Liver (tissue), 9 donors: ENCODE data around the gene TM4SF5. TPM values are rescaled to one million over a fixed set of nuclear protein-coding genes. Genes with fewer than 3 reads are reported as not detected.

Experiments
- DNase-seq: peaks from one replicate; pipeline ENCODE4 v3.0.0-alpha.2; 2017; ENCODE audit warnings: low spot score
- H3K27ac ChIP-seq, 2 donors: one replicate each; pipeline ENCODE4 v1.7.0; 2013; ENCODE audit warnings: inconsistent platforms in 2 of 2, low read length in 2 of 2, control low read depth in 1 of 2, low read depth in 1 of 2, mild to moderate bottlenecking in 1 of 2
- H3K27me3 ChIP-seq, 4 donors: one replicate each; pipeline versions ENCODE4 v1.6.1 to v1.7.0; 2013; ENCODE audit warnings: low read length in 3 of 4, inconsistent platforms in 1 of 4, mild to moderate bottlenecking in 1 of 4, moderate library complexity in 1 of 4; ENCODE audit not compliant: control insufficient read depth in 4 of 4, insufficient read depth in 4 of 4
- H3K36me3 ChIP-seq, 4 donors: one replicate each; pipeline versions ENCODE4 v1.6.1 to v1.7.0; 2013; ENCODE audit warnings: low read length in 3 of 4, mild to moderate bottlenecking in 3 of 4, low read depth in 1 of 4, moderate library complexity in 1 of 4; ENCODE audit not compliant: control insufficient read depth in 4 of 4, insufficient read depth in 3 of 4
- H3K4me1 ChIP-seq, 4 donors: one replicate each; pipeline versions ENCODE4 v1.6.1 to v1.7.0; 2013; ENCODE audit warnings: low read length in 3 of 4, mild to moderate bottlenecking in 3 of 4, moderate library complexity in 1 of 4; ENCODE audit not compliant: control insufficient read depth in 4 of 4, insufficient read depth in 4 of 4
- H3K4me3 ChIP-seq, 3 donors: one replicate each; pipeline versions ENCODE4 v1.6.1 to v1.7.0; 2013; ENCODE audit warnings: low read length in 3 of 3, control low read depth in 1 of 3, low read depth in 1 of 3, mild to moderate bottlenecking in 1 of 3
- H3K9ac ChIP-seq, 2 donors: one replicate each; pipeline ENCODE4 v1.7.0; 2013; ENCODE audit warnings: low read length in 2 of 2, mild to moderate bottlenecking in 2 of 2, moderate library complexity in 2 of 2, control low read depth in 1 of 2, low read depth in 1 of 2
- H3K9me3 ChIP-seq, 4 donors: one replicate each; pipeline versions ENCODE4 v1.6.1 to v1.7.0; 2013; ENCODE audit warnings: low read length in 3 of 4; ENCODE audit not compliant: control insufficient read depth in 4 of 4
- EGR1 ChIP-seq, 2 donors: IDR thresholded peaks; 2 replicates each; pipeline ENCODE4 v1.6.1; 2016 to 2018; ENCODE audit warnings: antibody characterized with exemption in 2 of 2, low read depth in 2 of 2
- FOXA1 ChIP-seq: IDR thresholded peaks from 2 replicates; pipeline ENCODE4 v1.6.1; 2016; ENCODE audit warnings: antibody characterized with exemption
- FOXA2 ChIP-seq: IDR thresholded peaks from 2 replicates; pipeline ENCODE4 v1.6.1; 2016; ENCODE audit warnings: antibody characterized with exemption
- GABPA ChIP-seq, 2 donors: IDR thresholded peaks in 1 of 2; conservative IDR thresholded peaks in 1 of 2; 2 replicates each; pipeline ENCODE4 v1.6.1; 2016; ENCODE audit warnings: antibody characterized with exemption in 2 of 2, mild to moderate bottlenecking in 1 of 2, moderate library complexity in 1 of 2
- HNF4A ChIP-seq, 2 donors: conservative IDR thresholded peaks; 2 replicates each; pipeline ENCODE4 v1.6.1; 2016; ENCODE audit warnings: antibody characterized with exemption in 2 of 2, mild to moderate bottlenecking in 2 of 2
- HNF4G ChIP-seq: IDR thresholded peaks from 2 replicates; pipeline ENCODE4 v1.6.1; 2016; ENCODE audit warnings: antibody characterized with exemption
- JUND ChIP-seq, 2 donors: IDR thresholded peaks; 2 replicates each; pipeline ENCODE4 v1.6.1; 2016; ENCODE audit warnings: antibody characterized with exemption in 2 of 2
- NR2F2 ChIP-seq: IDR thresholded peaks from 2 replicates; pipeline ENCODE4 v1.6.1; 2016; ENCODE audit warnings: antibody characterized with exemption
- RAD21 ChIP-seq, 2 donors: IDR thresholded peaks; 2 replicates each; pipeline ENCODE4 v1.6.1; 2016; ENCODE audit warnings: antibody characterized with exemption in 2 of 2, mild to moderate bottlenecking in 2 of 2
- RXRA ChIP-seq, 2 donors: IDR thresholded peaks; 2 replicates each; pipeline ENCODE4 v1.6.1; 2017 to 2018; ENCODE audit warnings: antibody characterized with exemption in 2 of 2, mild to moderate bottlenecking in 1 of 2
- SP1 ChIP-seq: IDR thresholded peaks from 2 replicates; pipeline ENCODE4 v1.6.1; 2018; ENCODE audit warnings: antibody characterized with exemption, mild to moderate bottlenecking
- TAF1 ChIP-seq: conservative IDR thresholded peaks from 2 replicates; pipeline ENCODE4 v1.6.1; 2016; ENCODE audit warnings: antibody characterized with exemption, mild to moderate bottlenecking
- YY1 ChIP-seq: IDR thresholded peaks from 2 replicates; pipeline ENCODE4 v1.6.1; 2016; ENCODE audit warnings: antibody characterized with exemption, mild to moderate bottlenecking
- WGBS: extraction: QIAGEN DNeasy Blood & Tissue Kit; methylation state at CpG from one replicate; pipeline ENCODE4 v1.1.7; 2013; 5-methylcytosine and 5-hydroxymethylcytosine counted together
- polyA plus RNA-seq, 2 donors: library from polyadenylated mRNA; stranded (reverse) in 1 of 2; unstranded in 1 of 2; fragments of 200-250 nt in 1 of 2; fragments of >200 nt in 1 of 2; fragmentation: Nextera tagmentation in 1 of 2; extraction: Ambion mirVana in 1 of 2; gene quantifications; one replicate each; pipeline versions ENCODE4 v1.2.1 to v1.2.3, GENCODE V29; 2013 to 2015
- total RNA-seq, 2 donors: library from RNA; depleted of rRNA; stranded (reverse); fragments of >200 nt; gene quantifications; one replicate each; pipeline ENCODE4 v1.2.3, GENCODE V29; 2014
- TF ChIP-seq, protein P1 (sequence below): IDR thresholded peaks from 2 replicates; pipeline ENCODE4 v1.6.1; 2016; ENCODE audit warnings: antibody characterized with exemption
- TF ChIP-seq, protein P2 (sequence below): fragments of 150-350 bp; IDR thresholded peaks from 2 replicates; pipeline ENCODE4 v1.5.1; 2017; ENCODE audit warnings: improper control_type of control experiment, low read depth, low read length; ENCODE audit not compliant: missing input control
- TF ChIP-seq, protein P3 (sequence below): IDR thresholded peaks from 2 replicates; pipeline ENCODE4 v1.6.1; 2016; ENCODE audit warnings: antibody characterized with exemption
- TF ChIP-seq, protein P4 (sequence below): IDR thresholded peaks from 2 replicates; pipeline ENCODE4 v1.6.1; 2016; ENCODE audit warnings: antibody characterized with exemption
- TF ChIP-seq, protein P5 (sequence below): IDR thresholded peaks from 2 replicates; pipeline ENCODE4 v1.6.1; 2016; ENCODE audit warnings: antibody characterized with exemption, mild to moderate bottlenecking
- donor health status: healthy.
- donor health status: healthy.
- donor health status: healthy.
- donor health status: healthy.
- donor health status: healthy.

Gene TM4SF5
- total and polyA plus RNA-seq, 4 donors = 20.1 to 309 (median 115) TPM

DNA sequence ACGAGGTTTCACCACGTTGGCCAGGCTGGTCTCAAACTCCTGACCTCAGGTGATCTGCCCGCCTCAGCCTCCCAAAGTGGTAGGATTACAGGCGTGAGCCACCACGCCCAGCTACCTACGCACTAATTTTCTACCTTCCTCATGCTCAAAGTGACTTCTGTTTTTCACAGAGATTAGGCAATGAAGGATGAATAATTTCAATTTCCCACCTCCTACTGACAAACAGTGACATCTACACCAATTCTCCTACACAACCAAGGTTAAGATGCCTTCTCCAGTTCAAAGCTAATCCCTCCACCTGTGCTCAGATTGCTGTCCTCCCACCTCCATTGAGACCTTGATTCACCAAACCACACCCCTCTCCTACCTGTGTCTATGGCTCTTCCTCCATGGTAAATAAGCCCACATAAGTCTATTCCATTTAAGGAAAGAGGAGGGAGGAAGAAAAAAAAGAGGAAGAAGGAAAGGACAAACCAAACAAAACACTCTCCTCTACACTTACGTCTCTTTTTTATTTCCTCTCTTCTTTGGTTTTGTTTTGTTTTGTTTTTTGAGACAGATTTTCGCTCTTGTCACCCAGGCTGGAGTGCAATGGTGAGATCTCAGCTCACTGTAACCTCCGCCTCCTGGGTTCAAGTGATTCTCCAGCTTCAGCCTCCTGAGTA lies 45.9 kb upstream of the TM4SF5 start:
- Histone ChIP-seq H3K36me3 (no peaks in the 10 kb centered on the region), H3K9ac (no peak overlapping the region), H3K27me3 (no peaks in the 10 kb centered on the region), H3K27ac (peak overlapping the region in 1 of 2 donors; percentile 39), H3K4me3 (no peak overlapping the region), H3K9me3 (no peaks in the 10 kb centered on the region), H3K4me1 (peaks cover 10 to 25% (median 16%) of the 10 kb centered on the region in 4 donors)
- DNase-seq = no peak
- WGBS = 90% methylated on average over 9 of the region's 9 CpGs
- no peak for TF ChIP-seq HNF4A (conservative IDR thresholded peaks at IDR 0.05)
- TF ChIP-seq TAF1 = no peak
- no peak for TF ChIP-seq YY1
- no peak for TF ChIP-seq SP1
- no peak for TF ChIP-seq GABPA (IDR thresholded peaks at IDR 0.05 in 1 of 2, conservative IDR thresholded peaks at IDR 0.05 in 1 of 2)
- TF ChIP-seq, protein P1, sequence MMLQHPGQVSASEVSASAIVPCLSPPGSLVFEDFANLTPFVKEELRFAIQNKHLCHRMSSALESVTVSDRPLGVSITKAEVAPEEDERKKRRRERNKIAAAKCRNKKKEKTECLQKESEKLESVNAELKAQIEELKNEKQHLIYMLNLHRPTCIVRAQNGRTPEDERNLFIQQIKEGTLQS = no peak
- TF ChIP-seq, protein P2, sequence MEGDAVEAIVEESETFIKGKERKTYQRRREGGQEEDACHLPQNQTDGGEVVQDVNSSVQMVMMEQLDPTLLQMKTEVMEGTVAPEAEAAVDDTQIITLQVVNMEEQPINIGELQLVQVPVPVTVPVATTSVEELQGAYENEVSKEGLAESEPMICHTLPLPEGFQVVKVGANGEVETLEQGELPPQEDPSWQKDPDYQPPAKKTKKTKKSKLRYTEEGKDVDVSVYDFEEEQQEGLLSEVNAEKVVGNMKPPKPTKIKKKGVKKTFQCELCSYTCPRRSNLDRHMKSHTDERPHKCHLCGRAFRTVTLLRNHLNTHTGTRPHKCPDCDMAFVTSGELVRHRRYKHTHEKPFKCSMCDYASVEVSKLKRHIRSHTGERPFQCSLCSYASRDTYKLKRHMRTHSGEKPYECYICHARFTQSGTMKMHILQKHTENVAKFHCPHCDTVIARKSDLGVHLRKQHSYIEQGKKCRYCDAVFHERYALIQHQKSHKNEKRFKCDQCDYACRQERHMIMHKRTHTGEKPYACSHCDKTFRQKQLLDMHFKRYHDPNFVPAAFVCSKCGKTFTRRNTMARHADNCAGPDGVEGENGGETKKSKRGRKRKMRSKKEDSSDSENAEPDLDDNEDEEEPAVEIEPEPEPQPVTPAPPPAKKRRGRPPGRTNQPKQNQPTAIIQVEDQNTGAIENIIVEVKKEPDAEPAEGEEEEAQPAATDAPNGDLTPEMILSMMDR = no peak
- TF ChIP-seq FOXA1 = no peak
- TF ChIP-seq, protein P3, sequence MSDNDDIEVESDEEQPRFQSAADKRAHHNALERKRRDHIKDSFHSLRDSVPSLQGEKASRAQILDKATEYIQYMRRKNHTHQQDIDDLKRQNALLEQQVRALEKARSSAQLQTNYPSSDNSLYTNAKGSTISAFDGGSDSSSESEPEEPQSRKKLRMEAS = no peak
- no peak for TF ChIP-seq NR2F2
- TF ChIP-seq RAD21 (IDR thresholded peaks at IDR 0.05) = no peak
- TF ChIP-seq RXRA (IDR thresholded peaks at IDR 0.05) = no peak
- TF ChIP-seq EGR1 (IDR thresholded peaks at IDR 0.05; ENCODE audit: low read depth in 2 of 2) = no peak
- TF ChIP-seq FOXA2 = no peak
- TF ChIP-seq, protein P4, sequence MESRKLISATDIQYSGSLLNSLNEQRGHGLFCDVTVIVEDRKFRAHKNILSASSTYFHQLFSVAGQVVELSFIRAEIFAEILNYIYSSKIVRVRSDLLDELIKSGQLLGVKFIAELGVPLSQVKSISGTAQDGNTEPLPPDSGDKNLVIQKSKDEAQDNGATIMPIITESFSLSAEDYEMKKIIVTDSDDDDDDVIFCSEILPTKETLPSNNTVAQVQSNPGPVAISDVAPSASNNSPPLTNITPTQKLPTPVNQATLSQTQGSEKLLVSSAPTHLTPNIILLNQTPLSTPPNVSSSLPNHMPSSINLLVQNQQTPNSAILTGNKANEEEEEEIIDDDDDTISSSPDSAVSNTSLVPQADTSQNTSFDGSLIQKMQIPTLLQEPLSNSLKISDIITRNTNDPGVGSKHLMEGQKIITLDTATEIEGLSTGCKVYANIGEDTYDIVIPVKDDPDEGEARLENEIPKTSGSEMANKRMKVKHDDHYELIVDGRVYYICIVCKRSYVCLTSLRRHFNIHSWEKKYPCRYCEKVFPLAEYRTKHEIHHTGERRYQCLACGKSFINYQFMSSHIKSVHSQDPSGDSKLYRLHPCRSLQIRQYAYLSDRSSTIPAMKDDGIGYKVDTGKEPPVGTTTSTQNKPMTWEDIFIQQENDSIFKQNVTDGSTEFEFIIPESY = no peak
- no peak for TF ChIP-seq JUND (IDR thresholded peaks at IDR 0.05)
- no peak for TF ChIP-seq HNF4G
- TF ChIP-seq, protein P5, sequence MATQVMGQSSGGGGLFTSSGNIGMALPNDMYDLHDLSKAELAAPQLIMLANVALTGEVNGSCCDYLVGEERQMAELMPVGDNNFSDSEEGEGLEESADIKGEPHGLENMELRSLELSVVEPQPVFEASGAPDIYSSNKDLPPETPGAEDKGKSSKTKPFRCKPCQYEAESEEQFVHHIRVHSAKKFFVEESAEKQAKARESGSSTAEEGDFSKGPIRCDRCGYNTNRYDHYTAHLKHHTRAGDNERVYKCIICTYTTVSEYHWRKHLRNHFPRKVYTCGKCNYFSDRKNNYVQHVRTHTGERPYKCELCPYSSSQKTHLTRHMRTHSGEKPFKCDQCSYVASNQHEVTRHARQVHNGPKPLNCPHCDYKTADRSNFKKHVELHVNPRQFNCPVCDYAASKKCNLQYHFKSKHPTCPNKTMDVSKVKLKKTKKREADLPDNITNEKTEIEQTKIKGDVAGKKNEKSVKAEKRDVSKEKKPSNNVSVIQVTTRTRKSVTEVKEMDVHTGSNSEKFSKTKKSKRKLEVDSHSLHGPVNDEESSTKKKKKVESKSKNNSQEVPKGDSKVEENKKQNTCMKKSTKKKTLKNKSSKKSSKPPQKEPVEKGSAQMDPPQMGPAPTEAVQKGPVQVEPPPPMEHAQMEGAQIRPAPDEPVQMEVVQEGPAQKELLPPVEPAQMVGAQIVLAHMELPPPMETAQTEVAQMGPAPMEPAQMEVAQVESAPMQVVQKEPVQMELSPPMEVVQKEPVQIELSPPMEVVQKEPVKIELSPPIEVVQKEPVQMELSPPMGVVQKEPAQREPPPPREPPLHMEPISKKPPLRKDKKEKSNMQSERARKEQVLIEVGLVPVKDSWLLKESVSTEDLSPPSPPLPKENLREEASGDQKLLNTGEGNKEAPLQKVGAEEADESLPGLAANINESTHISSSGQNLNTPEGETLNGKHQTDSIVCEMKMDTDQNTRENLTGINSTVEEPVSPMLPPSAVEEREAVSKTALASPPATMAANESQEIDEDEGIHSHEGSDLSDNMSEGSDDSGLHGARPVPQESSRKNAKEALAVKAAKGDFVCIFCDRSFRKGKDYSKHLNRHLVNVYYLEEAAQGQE = no peak
